OCI-LY7 (cell line): ENCODE data around the gene PCCA. TPM values are rescaled to one million over a fixed set of nuclear protein-coding genes. Genes with fewer than 3 reads are reported as not detected.

Source experiments
- BruUV-seq: library from RNA; stranded (reverse); fragments of 400-500 nt; replicated peaks from 2 replicates; lab custom pipeline; 2021; lab: Mats Ljungman, UMichigan
- CTCF ChIA-PET: fragments of 300-600 bp; sonication (Branson Sonifier 250); formaldehyde crosslinking; loops from one replicate; lab custom pipeline; 2022; ENCODE audit warnings: antibody characterized with exemption; ENCODE audit not compliant: unreplicated experiment; lab: Charles Lee
- POLR2A ChIA-PET: fragments of 300-600 bp; sonication (Branson Sonifier 250); formaldehyde crosslinking; loops from one replicate; lab custom pipeline; 2022; ENCODE audit warnings: antibody characterized with exemption; lab: Charles Lee
- DNase-seq: peaks from one replicate; pipeline ENCODE4 v3.0.0-alpha.2; 2015; ENCODE audit warnings: low spot score
- H2AFZ ChIP-seq: fragments of 200-600 bp; sonication (generic), shearing (Covaris generic); 2 replicates; pipeline ENCODE4 v1.6.1; 2014; ENCODE audit warnings: mild to moderate bottlenecking, antibody characterized with exemption, low read length, moderate library complexity
- H3K27ac ChIP-seq: fragments of 200-600 bp; sonication (generic); 2 replicates; pipeline ENCODE4 v1.5.1; 2014; ENCODE audit warnings: mixed run types, low read depth, mild to moderate bottlenecking, moderate library complexity, low read length, inconsistent platforms; ENCODE audit not compliant: poor library complexity, severe bottlenecking
- H3K36me3 ChIP-seq: fragments of 200-600 bp; sonication (generic); 2 replicates; pipeline ENCODE4 v1.6.1; 2014; ENCODE audit warnings: mild to moderate bottlenecking, antibody characterized with exemption, low read length, moderate library complexity, mixed read lengths; ENCODE audit not compliant: insufficient read depth
- H3K4me1 ChIP-seq: fragments of 200-600 bp; sonication (generic); 2 replicates; pipeline ENCODE4 v1.5.1; 2014; ENCODE audit warnings: mild to moderate bottlenecking, low read length; ENCODE audit not compliant: insufficient read depth, poor library complexity, severe bottlenecking
- H3K4me2 ChIP-seq: fragments of 200-600 bp; sonication (generic); 2 replicates; pipeline ENCODE4 v1.6.1; 2014; ENCODE audit warnings: mild to moderate bottlenecking, low read length
- H3K4me3 ChIP-seq: fragments of 200-600 bp; sonication (generic); 2 replicates; pipeline ENCODE4 v1.5.1; 2014; ENCODE audit warnings: mild to moderate bottlenecking, low read depth, low read length; ENCODE audit not compliant: poor library complexity, severe bottlenecking
- H3K79me2 ChIP-seq: fragments of 200-600 bp; sonication (generic); 2 replicates; pipeline ENCODE4 v1.6.1; 2016; ENCODE audit warnings: low read depth, mild to moderate bottlenecking, low read length, moderate library complexity, mixed read lengths; ENCODE audit not compliant: insufficient read depth
- H3K9me2 ChIP-seq: fragments of 200-600 bp; sonication (generic); 2 replicates; pipeline ENCODE4 v1.6.1; 2016; ENCODE audit warnings: mild to moderate bottlenecking, low read length, mixed read lengths; ENCODE audit not compliant: insufficient read depth
- H3K9me3 ChIP-seq: fragments of 200-600 bp; sonication (generic); 2 replicates; pipeline ENCODE4 v1.6.1; 2014; ENCODE audit warnings: mild to moderate bottlenecking, mixed run types, low read length, mixed read lengths
- H4K20me1 ChIP-seq: fragments of 200-600 bp; sonication (generic); 2 replicates; pipeline ENCODE4 v1.6.1; 2014; ENCODE audit warnings: mild to moderate bottlenecking, antibody characterized with exemption, low read length, moderate library complexity, mixed read lengths; ENCODE audit not compliant: insufficient read depth
- EZH2phosphoT487 ChIP-seq: fragments of 200-600 bp; sonication (generic); IDR thresholded peaks from 2 replicates; pipeline ENCODE4 v1.6.1; 2018; ENCODE audit warnings: low read depth, borderline replicate concordance, mild to moderate bottlenecking, mixed run types, antibody characterized with exemption, low read length, moderate library complexity, mixed read lengths
- intact Hi-C: fragments of 100-400 bp; cut with micrococcal nuclease; formaldehyde crosslinking; loops from one replicate; pipeline ENCODE4 v1.10.0; 2022; ENCODE audit not compliant: unreplicated experiment
- total RNA-seq, 2 experiments: library from RNA; depleted of rRNA in 1 of 2; stranded (reverse); fragments of >200 nt in 1 of 2; shearing (Covaris generic) in 1 of 2; gene quantifications; 2 replicates each; pipeline ENCODE4 v1.2.3, GENCODE V29; 2014 to 2022
- TF ChIP-seq, protein P1 (sequence below): fragments of 200-600 bp; sonication (generic); conservative IDR thresholded peaks from 2 replicates; pipeline ENCODE4 v1.5.1; 2014; ENCODE audit warnings: mild to moderate bottlenecking, antibody characterized with exemption, low read length, moderate library complexity, mixed read lengths

Gene PCCA
- total RNA-seq, 2 experiments from 2014 or later: 2.7 to 7.2 TPM

DNA sequence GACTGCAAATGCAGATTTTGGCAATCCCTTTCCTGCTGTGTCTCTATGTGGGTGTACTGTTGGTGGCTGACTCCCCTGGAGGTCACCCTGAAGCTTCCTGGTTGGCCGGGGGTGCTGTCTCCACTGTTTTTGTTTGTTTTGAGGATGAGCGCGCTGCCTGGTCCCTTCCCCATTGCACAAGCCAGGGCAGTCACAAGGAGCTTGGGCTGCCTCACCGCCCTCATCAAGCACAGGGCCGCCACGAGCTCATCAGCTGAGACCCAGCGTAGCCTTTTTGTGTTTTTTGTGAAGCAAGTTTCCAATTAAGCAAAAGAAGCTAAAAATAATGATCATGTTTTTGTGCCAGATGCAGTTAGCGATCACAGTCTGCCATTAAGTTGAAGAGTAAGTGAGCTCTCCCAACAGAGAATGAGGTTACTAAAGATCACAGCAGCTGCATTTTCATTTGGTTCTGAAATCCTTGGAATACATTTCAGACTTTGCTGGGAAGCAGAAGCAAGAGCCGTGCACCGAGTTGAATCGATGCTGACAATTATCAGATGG lies 441.8 kb downstream of the PCCA start:
- Histone ChIP-seq H3K9me3 (no peaks in the 10 kb centered on the region), H3K4me2 (no peak overlapping the region), H4K20me1 (no peaks in the 10 kb centered on the region), H3K4me3 (no peak overlapping the region), H3K36me3 (no peaks in the 10 kb centered on the region), H3K79me2 (no peaks in the 10 kb centered on the region), H3K4me1 (no peaks in the 10 kb centered on the region), H3K27ac (no peak overlapping the region), H3K9me2 (no peaks in the 10 kb centered on the region), H2AFZ (no peak overlapping the region)
- intact Hi-C loops: no loop called here
- POLR2A ChIA-PET: no interaction called here
- no peak for DNase-seq
- TF ChIP-seq, protein P1, sequence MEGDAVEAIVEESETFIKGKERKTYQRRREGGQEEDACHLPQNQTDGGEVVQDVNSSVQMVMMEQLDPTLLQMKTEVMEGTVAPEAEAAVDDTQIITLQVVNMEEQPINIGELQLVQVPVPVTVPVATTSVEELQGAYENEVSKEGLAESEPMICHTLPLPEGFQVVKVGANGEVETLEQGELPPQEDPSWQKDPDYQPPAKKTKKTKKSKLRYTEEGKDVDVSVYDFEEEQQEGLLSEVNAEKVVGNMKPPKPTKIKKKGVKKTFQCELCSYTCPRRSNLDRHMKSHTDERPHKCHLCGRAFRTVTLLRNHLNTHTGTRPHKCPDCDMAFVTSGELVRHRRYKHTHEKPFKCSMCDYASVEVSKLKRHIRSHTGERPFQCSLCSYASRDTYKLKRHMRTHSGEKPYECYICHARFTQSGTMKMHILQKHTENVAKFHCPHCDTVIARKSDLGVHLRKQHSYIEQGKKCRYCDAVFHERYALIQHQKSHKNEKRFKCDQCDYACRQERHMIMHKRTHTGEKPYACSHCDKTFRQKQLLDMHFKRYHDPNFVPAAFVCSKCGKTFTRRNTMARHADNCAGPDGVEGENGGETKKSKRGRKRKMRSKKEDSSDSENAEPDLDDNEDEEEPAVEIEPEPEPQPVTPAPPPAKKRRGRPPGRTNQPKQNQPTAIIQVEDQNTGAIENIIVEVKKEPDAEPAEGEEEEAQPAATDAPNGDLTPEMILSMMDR: no peak
- TF ChIP-seq EZH2phosphoT487: no peak
- CTCF ChIA-PET: no interaction called here
- BruUV-seq: no TSS peak

DNA sequence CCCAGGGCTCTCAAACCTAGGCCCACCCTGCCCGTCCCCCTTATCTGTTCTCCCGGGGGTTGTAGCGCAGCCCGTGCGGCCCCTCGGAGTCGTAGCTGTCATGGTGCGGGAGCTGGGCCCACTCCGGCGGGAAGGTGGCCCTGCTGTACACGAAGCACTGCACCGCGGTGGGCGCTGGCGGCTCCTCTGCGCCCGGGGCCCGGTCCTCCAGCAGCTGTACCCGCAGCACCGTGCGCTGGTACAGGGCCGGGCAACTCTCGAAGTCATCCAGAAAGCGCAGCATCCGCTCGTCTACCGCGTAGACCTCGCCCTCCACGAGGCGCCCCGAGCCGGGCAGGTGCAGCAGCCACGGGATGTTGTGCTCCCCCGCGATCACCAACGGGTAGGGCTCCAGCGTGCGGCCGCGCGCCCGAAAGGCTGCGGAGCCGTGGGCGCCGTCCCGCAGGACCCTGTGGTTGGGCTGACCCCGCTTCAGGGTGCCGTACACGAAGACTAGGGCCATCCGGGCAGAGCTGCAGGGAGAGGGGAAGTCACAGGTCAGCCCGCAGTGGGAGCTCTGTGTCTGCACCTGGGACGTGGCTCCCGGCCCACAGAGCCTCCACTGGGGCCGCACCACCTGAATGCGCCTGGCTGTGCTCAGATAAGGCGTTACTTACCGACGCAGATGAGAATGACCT lies 443.3 kb downstream of the PCCA start:
- BruUV-seq: no TSS peak
- intact Hi-C loops: no loop called here
- POLR2A ChIA-PET: no interaction called here

More for the DNA sequence above, 443.3 kb downstream of the PCCA start:
- H4K20me1 ChIP-seq: no peaks in the 10 kb centered on the region
- no peak for TF ChIP-seq EZH2phosphoT487
- TF ChIP-seq, protein P1: no peak
- H3K9me2 ChIP-seq: no peaks in the 10 kb centered on the region
- no peak overlapping the region for H3K4me2 ChIP-seq
- H3K4me1 ChIP-seq: no peaks in the 10 kb centered on the region
- DNase-seq: no peak
- no peaks in the 10 kb centered on the region for H3K36me3 ChIP-seq
- no peak overlapping the region for H3K27ac ChIP-seq
- CTCF ChIA-PET: no interaction called here
- H3K4me3 ChIP-seq: no peak overlapping the region
- H3K79me2 ChIP-seq: no peaks in the 10 kb centered on the region
- no peak overlapping the region for H2AFZ ChIP-seq
- no peaks in the 10 kb centered on the region for H3K9me3 ChIP-seq
